NCI-H446 (cell line): ENCODE results near the gene GPC5.
"Not testable (repeated sequence)": the region's sequence is repeated elsewhere in the genome, so short reads cannot be mapped to it uniquely, and the experiment has no call there.

Experiments used
- DNase-seq, 2 experiments: peaks; one replicate each; lab custom pipeline; 2025; lab: John Stamatoyannopoulos, UW

Gene GPC5

GRCh38 chr13:91398413-91399188 is at the start of gene GPC5:
GPC5 (plus strand) TSS chr13:91398621.
- DNase-seq: peak in 1 of 2 experiments; percentile 33

GRCh38 chr13:91348906-91349435 is 49.5 kb upstream of the GPC5 start:
- peak; percentile 42 to 73 for DNase-seq

GRCh38 chr13:91349992-91350911 is 48.2 kb upstream of the GPC5 start:
- DNase-seq: no peak

GRCh38 chr13:91351123-91351522 is 47.3 kb upstream of the GPC5 start:
- DNase-seq: no peak

GRCh38 chr13:91351980-91352379 is 46.4 kb upstream of the GPC5 start:
- DNase-seq: no peak

- not testable (repeated sequence) for DNase-seq
Measured at GRCh38 chr13:91352891-91353290, 45.5 kb upstream of the GPC5 start.

- DNase-seq: no peak
Measured at GRCh38 chr13:91353494-91353893, 44.9 kb upstream of the GPC5 start.

GRCh38 chr13:91355099-91355825 is 43.2 kb upstream of the GPC5 start:
- no peak for DNase-seq

GRCh38 chr13:91355826-91356710 is 42.4 kb upstream of the GPC5 start:
- DNase-seq: no peak

GRCh38 chr13:91356919-91357612 is 41.4 kb upstream of the GPC5 start:
- DNase-seq: no peak

GRCh38 chr13:91357613-91358386 is 40.6 kb upstream of the GPC5 start:
- DNase-seq: no peak

GRCh38 chr13:91358387-91358782 is 40.0 kb upstream of the GPC5 start:
- no peak for DNase-seq

- no peak for DNase-seq
Measured at GRCh38 chr13:91359111-91359510, 39.3 kb upstream of the GPC5 start.

GRCh38 chr13:91359631-91360030 is 38.8 kb upstream of the GPC5 start:
- no peak for DNase-seq

GRCh38 chr13:91360246-91360751 is 38.1 kb upstream of the GPC5 start:
- no peak for DNase-seq

GRCh38 chr13:91361755-91362271 is 36.6 kb upstream of the GPC5 start:
- DNase-seq: no peak

- no peak for DNase-seq
Measured at GRCh38 chr13:91362908-91363307, 35.5 kb upstream of the GPC5 start.

GRCh38 chr13:91368101-91368500 is 30.3 kb upstream of the GPC5 start:
- no peak for DNase-seq
